Sigmoid colon (tissue), 4 donors: ENCODE data around the gene ZKSCAN4.

Source experiments
- POLR2A ChIP-seq, 2 donors: fragments of 450-650 bp; IDR thresholded peaks; one replicate each; pipeline ENCODE4 v1.6.1; 2016; ENCODE audit warnings: antibody characterized with exemption in 2 of 2, mild to moderate bottlenecking in 2 of 2, moderate library complexity in 2 of 2
- POLR2AphosphoS5 ChIP-seq, 4 donors: sonication (generic); formaldehyde crosslinking; IDR thresholded peaks; one replicate each; pipeline ENCODE4 v1.6.1; 2017; ENCODE audit warnings: antibody characterized with exemption in 4 of 4

- no peak for TF ChIP-seq POLR2AphosphoS5 (IDR thresholded peaks at IDR 0.05)
- no peak for TF ChIP-seq POLR2A (IDR thresholded peaks at IDR 0.05)
Measured at GRCh38 chr6:28239636-28240035, 12.4 kb downstream of the ZKSCAN4 start.
